ENCODE data around the gene FGG. TPM values are rescaled to one million over a fixed set of nuclear protein-coding genes. Genes with fewer than 3 reads are reported as not detected.
A peak's percentile ranks its signal among the peaks of the same experiment; 100 is the strongest.

FGG gene
- total RNA-seq, 4 donors from 2014 or later = 35.4 TPM; not detected in 3

DNA sequence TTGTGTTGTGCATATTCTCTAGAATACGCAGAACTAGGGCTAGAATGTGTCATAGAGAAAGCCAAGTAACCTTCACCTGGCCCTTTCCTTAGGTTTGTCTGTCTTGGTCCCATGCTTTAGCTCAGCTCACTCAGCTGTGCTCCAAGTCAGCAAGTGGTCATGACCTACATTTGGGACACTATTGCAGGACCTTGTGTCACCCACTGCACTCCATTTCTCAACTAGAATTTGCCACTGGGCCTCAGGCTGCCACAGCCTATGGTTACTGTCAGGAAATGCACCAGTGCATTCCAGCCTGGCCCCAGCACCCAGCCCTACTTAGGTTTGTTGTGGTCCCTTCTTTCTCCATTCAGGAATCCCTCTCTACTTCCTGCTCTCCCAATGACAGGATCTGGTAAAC, 7.7 kb upstream of the FGG start:
- no peak for DNase-seq (ENCODE audit: low spot score in 2 of 2)
- H3K36me3 ChIP-seq = no peaks in the 10 kb centered on the region
- WGBS = 0% methylated on average over 1 of the region's 1 CpG
- no peaks in the 10 kb centered on the region for H3K4me1 ChIP-seq
- TF ChIP-seq POLR2AphosphoS5 (IDR thresholded peaks at IDR 0.05) (no peak), EP300 (IDR thresholded peaks at IDR 0.05) (no peak), POLR2A (IDR thresholded peaks at IDR 0.05) (no peak)
- TF ChIP-seq, protein P1, sequence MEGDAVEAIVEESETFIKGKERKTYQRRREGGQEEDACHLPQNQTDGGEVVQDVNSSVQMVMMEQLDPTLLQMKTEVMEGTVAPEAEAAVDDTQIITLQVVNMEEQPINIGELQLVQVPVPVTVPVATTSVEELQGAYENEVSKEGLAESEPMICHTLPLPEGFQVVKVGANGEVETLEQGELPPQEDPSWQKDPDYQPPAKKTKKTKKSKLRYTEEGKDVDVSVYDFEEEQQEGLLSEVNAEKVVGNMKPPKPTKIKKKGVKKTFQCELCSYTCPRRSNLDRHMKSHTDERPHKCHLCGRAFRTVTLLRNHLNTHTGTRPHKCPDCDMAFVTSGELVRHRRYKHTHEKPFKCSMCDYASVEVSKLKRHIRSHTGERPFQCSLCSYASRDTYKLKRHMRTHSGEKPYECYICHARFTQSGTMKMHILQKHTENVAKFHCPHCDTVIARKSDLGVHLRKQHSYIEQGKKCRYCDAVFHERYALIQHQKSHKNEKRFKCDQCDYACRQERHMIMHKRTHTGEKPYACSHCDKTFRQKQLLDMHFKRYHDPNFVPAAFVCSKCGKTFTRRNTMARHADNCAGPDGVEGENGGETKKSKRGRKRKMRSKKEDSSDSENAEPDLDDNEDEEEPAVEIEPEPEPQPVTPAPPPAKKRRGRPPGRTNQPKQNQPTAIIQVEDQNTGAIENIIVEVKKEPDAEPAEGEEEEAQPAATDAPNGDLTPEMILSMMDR (IDR thresholded peaks at IDR 0.05) = no peak
- H3K9me3 ChIP-seq = no peaks in the 10 kb centered on the region
- H3K4me3 ChIP-seq = no peak overlapping the region
- no peak overlapping the region for H3K27ac ChIP-seq
- H3K27me3 ChIP-seq = peaks cover under 1% of the 10 kb centered on the region

DNA sequence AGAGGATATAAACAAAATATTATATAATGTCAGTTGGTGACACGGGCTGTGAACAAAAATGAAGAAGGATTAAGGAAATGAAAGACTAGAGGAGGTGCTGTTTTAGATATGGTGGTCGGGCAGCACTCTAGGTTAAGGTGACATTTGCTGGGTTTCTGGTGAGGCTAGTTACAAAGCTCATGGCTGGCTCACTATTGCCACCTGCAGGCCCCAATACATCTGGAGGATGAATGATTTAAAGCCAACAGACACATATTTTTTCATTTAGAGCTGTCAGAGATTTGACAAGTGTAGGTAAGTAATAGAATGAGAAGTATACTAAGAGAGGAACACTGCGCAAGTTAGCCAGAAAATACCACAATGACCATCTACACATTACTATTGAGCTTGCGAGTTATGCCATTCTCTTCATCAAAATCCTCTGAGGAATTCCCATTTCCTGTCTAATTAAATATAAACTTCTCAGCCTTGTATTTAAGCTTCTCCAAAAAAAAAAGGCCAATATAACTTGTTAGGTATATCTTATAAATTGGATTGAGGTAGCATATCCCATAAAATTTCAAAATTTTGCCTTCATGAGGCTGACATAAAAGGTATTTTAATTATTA, 6.4 kb upstream of the FGG start:
- TF ChIP-seq POLR2A (IDR thresholded peaks at IDR 0.05) (no peak), POLR2AphosphoS5 (IDR thresholded peaks at IDR 0.05) (no peak), EP300 (IDR thresholded peaks at IDR 0.05) (no peak)
- TF ChIP-seq, protein P1 (IDR thresholded peaks at IDR 0.05) = peak in 1 of 2 donors; percentile 45
- DNase-seq (ENCODE audit: low spot score in 2 of 2) = no peak
- Histone ChIP-seq H3K4me3 (no peak overlapping the region), H3K36me3 (no peaks in the 10 kb centered on the region), H3K27ac (no peak overlapping the region), H3K9me3 (no peaks in the 10 kb centered on the region), H3K27me3 (peaks cover 3% of the 10 kb centered on the region), H3K4me1 (no peaks in the 10 kb centered on the region)
- WGBS = 38% methylated on average over 4 of the region's 4 CpGs

DNA sequence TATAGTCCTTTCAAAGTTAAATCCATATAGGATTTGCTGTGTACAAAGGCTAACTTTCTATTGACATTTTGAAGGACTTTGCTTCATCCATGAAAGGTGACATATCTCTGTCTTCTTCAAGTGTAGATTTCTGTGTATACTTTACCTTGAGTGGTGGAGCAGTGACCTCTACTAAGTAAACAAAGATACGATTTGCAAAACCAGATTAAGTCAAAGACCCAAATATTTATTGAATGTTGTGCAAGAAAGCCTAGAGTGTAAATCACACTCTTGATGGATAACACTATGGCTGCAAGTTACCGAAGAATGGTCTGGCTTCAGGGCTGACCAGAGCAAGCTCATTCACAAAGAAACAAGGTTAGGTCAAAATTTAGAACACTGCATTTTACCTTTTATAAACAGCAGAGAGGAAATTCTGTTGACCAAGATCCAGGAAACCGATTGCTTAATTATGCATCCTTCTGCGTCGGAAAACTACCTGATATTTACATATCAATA, 5.4 kb upstream of the FGG start:
- H3K4me1 ChIP-seq = no peaks in the 10 kb centered on the region
- DNase-seq (ENCODE audit: low spot score in 2 of 2) = no peak
- H3K4me3 ChIP-seq = no peak overlapping the region
- no peak for TF ChIP-seq POLR2A (IDR thresholded peaks at IDR 0.05)
- TF ChIP-seq, protein P1 (IDR thresholded peaks at IDR 0.05) = no peak
- no peak for TF ChIP-seq POLR2AphosphoS5 (IDR thresholded peaks at IDR 0.05)
- TF ChIP-seq EP300 (IDR thresholded peaks at IDR 0.05) = no peak
- 71% methylated on average over 5 of the region's 5 CpGs for WGBS
- H3K27me3 ChIP-seq = peaks cover 3% of the 10 kb centered on the region
- H3K27ac ChIP-seq = no peak overlapping the region
- no peaks in the 10 kb centered on the region for H3K36me3 ChIP-seq
- H3K9me3 ChIP-seq = no peaks in the 10 kb centered on the region

DNA sequence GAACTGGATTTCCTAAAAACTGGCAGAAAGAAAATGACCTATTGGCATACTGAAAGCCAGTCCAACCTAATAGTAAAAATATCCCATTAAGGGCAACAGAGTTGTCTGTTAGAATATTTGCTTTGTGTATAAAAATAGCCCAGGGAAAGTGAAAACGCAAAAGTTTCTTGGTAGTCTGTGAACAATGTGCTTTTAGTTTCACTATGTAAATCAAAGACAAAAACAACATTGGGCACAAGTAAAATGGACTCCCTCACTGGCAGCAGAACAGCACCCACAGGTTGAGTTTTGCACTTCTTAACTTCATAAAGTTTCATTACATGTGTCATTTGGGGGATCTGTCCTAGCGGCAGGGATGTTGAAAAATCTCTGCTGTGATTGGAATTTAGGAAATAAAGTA, 4.3 kb upstream of the FGG start:
- TF ChIP-seq EP300 (IDR thresholded peaks at IDR 0.05) (no peak), POLR2A (IDR thresholded peaks at IDR 0.05) (no peak), POLR2AphosphoS5 (IDR thresholded peaks at IDR 0.05) (no peak)
- TF ChIP-seq, protein P1 (IDR thresholded peaks at IDR 0.05) = no peak
- WGBS = 15% methylated on average over 2 of the region's 2 CpGs
- Histone ChIP-seq H3K36me3 (no peaks in the 10 kb centered on the region), H3K9me3 (no peaks in the 10 kb centered on the region), H3K27ac (no peak overlapping the region), H3K27me3 (peaks cover 3% of the 10 kb centered on the region), H3K4me3 (no peak overlapping the region), H3K4me1 (no peaks in the 10 kb centered on the region)
- no peak for DNase-seq (ENCODE audit: low spot score in 2 of 2)

DNA sequence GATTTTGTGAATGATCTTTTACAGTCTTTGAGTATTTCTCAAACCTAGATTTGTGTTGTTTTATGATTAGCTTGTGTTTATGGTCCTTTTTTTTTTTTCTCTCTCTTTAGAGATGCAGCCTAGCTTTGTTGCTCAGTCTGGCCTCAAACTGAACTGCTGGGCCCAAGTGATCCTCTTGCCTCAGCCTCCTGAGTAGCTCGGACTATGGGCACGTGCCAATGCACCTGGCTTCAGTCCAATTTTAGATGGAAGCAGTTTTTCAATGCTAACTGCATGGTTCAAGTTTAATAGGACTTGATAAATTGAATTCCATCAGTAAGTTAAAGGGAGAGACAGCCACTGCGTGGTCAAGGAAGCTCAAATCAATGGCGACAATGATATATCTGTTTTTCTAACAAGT, 3.8 kb upstream of the FGG start:
- no peaks in the 10 kb centered on the region for H3K36me3 ChIP-seq
- H3K27me3 ChIP-seq = peaks cover 3% of the 10 kb centered on the region
- H3K9me3 ChIP-seq = no peaks in the 10 kb centered on the region
- TF ChIP-seq POLR2AphosphoS5 (IDR thresholded peaks at IDR 0.05) = no peak
- TF ChIP-seq POLR2A (IDR thresholded peaks at IDR 0.05) = no peak
- TF ChIP-seq, protein P1 (IDR thresholded peaks at IDR 0.05) = no peak
- TF ChIP-seq EP300 (IDR thresholded peaks at IDR 0.05) = no peak
- no peak overlapping the region for H3K4me3 ChIP-seq
- no peaks in the 10 kb centered on the region for H3K4me1 ChIP-seq
- WGBS = 56% methylated on average over 4 of the region's 4 CpGs
- no peak for DNase-seq (ENCODE audit: low spot score in 2 of 2)
- no peak overlapping the region for H3K27ac ChIP-seq

Measured in suprapubic skin (tissue), 4 donors.